Activated CD4-positive, alpha-beta T cell treated with anti-CD3 and anti-CD28 coated beads, Interleukin-2, amount 50 U/mL, for 48 hours (primary cell): Measurements from ENCODE around the gene POP4.

ENCODE experiments used
- DNase-seq, 2 experiments: peaks; one replicate each; pipeline ENCODE4 v3.0.0-alpha.2; 2020

The POP4 gene

GRCh38 chr19:29665215-29665825 lies 59.2 kb downstream of the POP4 start, which contains the start of gene PLEKHF1:
TSS of gene PLEKHF1 (plus strand) at chr19:29665461. CDS start at chr19:29673840, 8,379 bp downstream.
- DNase-seq, result peak; percentile 87 to 89

- no peak for DNase-seq
Measured at GRCh38 chr19:29665826-29666577, 59.9 kb downstream of the POP4 start.
